Fibroblast of lung (primary cell): ENCODE data around the gene IPP. TPM values are rescaled to one million over a fixed set of nuclear protein-coding genes. Genes with fewer than 3 reads are reported as not detected.

ENCODE experiments used
- DNase-seq, 2 donors: peaks; one replicate each; pipeline versions ENCODE4 v3.0.0 to v3.0.0-alpha.2; 2010; ENCODE audit warnings: low read depth in 2 of 2
- H2AFZ ChIP-seq: 2 replicates; pipeline ENCODE4 v1.5.1; 2012; ENCODE audit warnings: low read length, control low read depth, inconsistent platforms
- H3K27ac ChIP-seq: 2 replicates; pipeline ENCODE4 v1.5.1; 2011; ENCODE audit warnings: low read length, control low read depth; ENCODE audit not compliant: insufficient read depth
- H3K27me3 ChIP-seq: 2 replicates; pipeline ENCODE4 v1.5.1; 2011; ENCODE audit warnings: mild to moderate bottlenecking, low read length; ENCODE audit not compliant: control insufficient read depth, insufficient read depth
- H3K36me3 ChIP-seq: 2 replicates; pipeline ENCODE4 v1.5.1; 2011; ENCODE audit warnings: low read length; ENCODE audit not compliant: control insufficient read depth, insufficient read depth
- H3K4me1 ChIP-seq: 2 replicates; pipeline ENCODE4 v1.5.1; 2011; ENCODE audit warnings: low read length; ENCODE audit not compliant: control insufficient read depth, insufficient read depth; ENCODE audit errors: extremely low read depth
- H3K4me2 ChIP-seq: 2 replicates; pipeline ENCODE4 v1.5.1; 2011; ENCODE audit warnings: low read length, control low read depth; ENCODE audit not compliant: insufficient read depth; ENCODE audit errors: extremely low read depth
- H3K4me3 ChIP-seq, 4 experiments: fragments of 200-600 bp in 1 of 4; sonication (generic) in 1 of 4; replicated peaks in 1 of 4; 2 replicates each; pipeline ENCODE4 v1.5.1; 2011 to 2016; ENCODE audit warnings: low read length in 4 of 4, low read depth in 3 of 4, mild to moderate bottlenecking in 3 of 4, control low read depth in 2 of 4, inconsistent platforms in 1 of 4, mixed read lengths in 1 of 4; ENCODE audit not compliant: insufficient read depth in 1 of 4; ENCODE audit errors: control extremely low read depth in 1 of 4
- H3K79me2 ChIP-seq: 2 replicates; pipeline ENCODE4 v1.5.1; 2012; ENCODE audit warnings: mild to moderate bottlenecking, low read length, inconsistent platforms; ENCODE audit not compliant: control insufficient read depth, insufficient read depth
- H3K9ac ChIP-seq: 2 replicates; pipeline ENCODE4 v1.5.1; 2011; ENCODE audit warnings: mild to moderate bottlenecking, low read length, control low read depth; ENCODE audit not compliant: insufficient read depth
- H3K9me3 ChIP-seq: 2 replicates; pipeline ENCODE4 v1.5.1; 2012; ENCODE audit warnings: low read depth, low read length; ENCODE audit not compliant: control insufficient read depth, insufficient read depth
- H4K20me1 ChIP-seq: 2 replicates; pipeline ENCODE4 v1.5.1; 2011; ENCODE audit warnings: low read length; ENCODE audit not compliant: control insufficient read depth, insufficient read depth; ENCODE audit errors: extremely low read depth
- CTCF ChIP-seq, 2 donors: IDR thresholded peaks in 1 of 2; conservative IDR thresholded peaks in 1 of 2; 1 replicate in 1 of 2; 2 replicates in 1 of 2; pipeline ENCODE4 v1.5.1; 2011 to 2012; ENCODE audit warnings: low read length in 2 of 2, control low read depth in 1 of 2, inconsistent platforms in 1 of 2, low read depth in 1 of 2, mild to moderate bottlenecking in 1 of 2
- EZH2 ChIP-seq: IDR thresholded peaks from 2 replicates; pipeline ENCODE4 v1.5.1; 2012; ENCODE audit warnings: low read length, control low read depth, mild to moderate bottlenecking; ENCODE audit errors: missing control alignments
- polyA plus RNA-seq, 2 donors: library from polyadenylated mRNA; depleted of rRNA in 1 of 2; stranded (reverse) in 1 of 2; unstranded in 1 of 2; fragments of >200 nt; gene quantifications; 2 replicates each; pipeline ENCODE4 v1.2.1, GENCODE V29; 2011 to 2012; ENCODE audit warnings: missing spikeins in 1 of 2
- total RNA-seq: library from RNA; depleted of rRNA; stranded (reverse); fragments of >200 nt; gene quantifications from 2 replicates; pipeline ENCODE4 v1.2.1, GENCODE V29; 2014

IPP gene
- total and polyA plus RNA-seq, 2 donors (not counting 1 experiment from before 2014, with no cell fraction given): 11.0 to 15.2 TPM

DNA sequence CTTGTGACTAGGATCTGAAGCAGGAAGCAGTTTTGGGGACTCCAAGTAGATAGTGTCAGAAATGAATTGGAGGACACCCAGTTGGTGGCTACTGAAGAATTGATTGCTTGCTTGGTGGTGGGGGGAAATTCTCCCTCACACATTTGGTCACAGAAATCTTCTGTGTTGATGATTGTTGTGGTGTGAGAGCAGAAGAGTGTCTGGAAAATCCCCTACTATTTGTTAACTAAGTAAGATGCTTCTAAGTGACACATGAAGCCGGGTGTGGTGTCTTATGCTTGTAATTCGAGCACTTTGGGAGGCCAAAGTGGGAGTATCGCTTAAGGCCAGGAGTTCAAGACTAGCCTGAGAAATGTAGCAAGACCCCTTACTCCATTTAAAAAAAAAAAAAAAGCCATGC is 22.5 kb upstream of the IPP start:
- H3K9ac ChIP-seq: no peak overlapping the region
- no peaks in the 10 kb centered on the region for H3K27me3 ChIP-seq
- no peak overlapping the region for H3K4me2 ChIP-seq
- no peaks in the 10 kb centered on the region for H4K20me1 ChIP-seq
- no peaks in the 10 kb centered on the region for H3K36me3 ChIP-seq
- H2AFZ ChIP-seq: no peak overlapping the region
- no peak overlapping the region for H3K27ac ChIP-seq
- no peaks in the 10 kb centered on the region for H3K9me3 ChIP-seq
- no peaks in the 10 kb centered on the region for H3K79me2 ChIP-seq
- H3K4me3 ChIP-seq: no peak overlapping the region
- no peak for DNase-seq
- no peak for TF ChIP-seq CTCF (conservative IDR thresholded peaks at IDR 0.05 in 1 of 2, IDR thresholded peaks at IDR 0.05 in 1 of 2; ENCODE audit: low read depth in 1 of 2, low read length in 2 of 2)
- TF ChIP-seq EZH2: no peak
- no peaks in the 10 kb centered on the region for H3K4me1 ChIP-seq

- Histone ChIP-seq H3K27ac (no peak overlapping the region), H3K79me2 (no peaks in the 10 kb centered on the region), H3K36me3 (no peaks in the 10 kb centered on the region), H4K20me1 (no peaks in the 10 kb centered on the region), H3K4me3 (no peak overlapping the region), H3K9me3 (no peaks in the 10 kb centered on the region), H3K4me1 (no peaks in the 10 kb centered on the region), H3K9ac (no peak overlapping the region), H3K4me2 (no peak overlapping the region), H2AFZ (peak overlapping the region; percentile 60), H3K27me3 (no peaks in the 10 kb centered on the region)
- no peak for TF ChIP-seq EZH2
- no peak for TF ChIP-seq CTCF (conservative IDR thresholded peaks at IDR 0.05 in 1 of 2, IDR thresholded peaks at IDR 0.05 in 1 of 2; ENCODE audit: low read depth in 1 of 2, low read length in 2 of 2)
- peak; percentile 63 to 96 for DNase-seq
Observed at GRCh38 chr1:45769261-45769932, 18.9 kb upstream of the IPP start.

DNA sequence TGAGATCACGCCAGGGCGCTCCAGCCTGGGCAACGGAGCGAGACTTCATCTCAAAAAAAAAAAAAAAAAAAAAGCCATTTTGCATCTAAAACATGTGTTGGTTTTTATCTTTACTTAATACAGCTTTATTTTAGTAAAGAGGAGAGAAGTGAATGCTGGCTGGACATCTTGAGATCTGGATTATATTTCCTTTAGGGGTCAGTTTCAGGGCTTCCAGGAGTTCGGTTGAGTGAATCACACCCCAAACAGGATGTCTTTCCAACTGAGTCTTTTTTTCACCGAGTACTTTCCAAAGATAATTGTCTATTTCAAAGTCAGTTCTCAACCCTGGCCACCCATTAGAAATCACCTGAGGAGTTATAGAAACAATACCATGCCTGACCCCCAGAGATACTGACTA is 16.6 kb upstream of the IPP start:
- H3K4me2 ChIP-seq: peak overlapping the region; percentile 9
- no peaks in the 10 kb centered on the region for H4K20me1 ChIP-seq
- H3K27me3 ChIP-seq: no peaks in the 10 kb centered on the region
- H3K9me3 ChIP-seq: no peaks in the 10 kb centered on the region
- TF ChIP-seq CTCF (conservative IDR thresholded peaks at IDR 0.05 in 1 of 2, IDR thresholded peaks at IDR 0.05 in 1 of 2; ENCODE audit: low read depth in 1 of 2, low read length in 2 of 2) (no peak), EZH2 (no peak)
- H2AFZ ChIP-seq: no peak overlapping the region
- H3K4me3 ChIP-seq: no peak overlapping the region
- no peaks in the 10 kb centered on the region for H3K4me1 ChIP-seq
- H3K79me2 ChIP-seq: no peaks in the 10 kb centered on the region
- no peaks in the 10 kb centered on the region for H3K36me3 ChIP-seq
- H3K9ac ChIP-seq: no peak overlapping the region
- peak; percentile 33 to 59 for DNase-seq
- no peak overlapping the region for H3K27ac ChIP-seq
